ENCODE data around the gene MPPE1.
A peak's percentile ranks its signal among the peaks of the same experiment; 100 is the strongest.
"Not testable (repeated sequence)": the region's sequence is repeated elsewhere in the genome, so short reads cannot be mapped to it uniquely, and the experiment has no call there.

The MPPE1 gene

DNA sequence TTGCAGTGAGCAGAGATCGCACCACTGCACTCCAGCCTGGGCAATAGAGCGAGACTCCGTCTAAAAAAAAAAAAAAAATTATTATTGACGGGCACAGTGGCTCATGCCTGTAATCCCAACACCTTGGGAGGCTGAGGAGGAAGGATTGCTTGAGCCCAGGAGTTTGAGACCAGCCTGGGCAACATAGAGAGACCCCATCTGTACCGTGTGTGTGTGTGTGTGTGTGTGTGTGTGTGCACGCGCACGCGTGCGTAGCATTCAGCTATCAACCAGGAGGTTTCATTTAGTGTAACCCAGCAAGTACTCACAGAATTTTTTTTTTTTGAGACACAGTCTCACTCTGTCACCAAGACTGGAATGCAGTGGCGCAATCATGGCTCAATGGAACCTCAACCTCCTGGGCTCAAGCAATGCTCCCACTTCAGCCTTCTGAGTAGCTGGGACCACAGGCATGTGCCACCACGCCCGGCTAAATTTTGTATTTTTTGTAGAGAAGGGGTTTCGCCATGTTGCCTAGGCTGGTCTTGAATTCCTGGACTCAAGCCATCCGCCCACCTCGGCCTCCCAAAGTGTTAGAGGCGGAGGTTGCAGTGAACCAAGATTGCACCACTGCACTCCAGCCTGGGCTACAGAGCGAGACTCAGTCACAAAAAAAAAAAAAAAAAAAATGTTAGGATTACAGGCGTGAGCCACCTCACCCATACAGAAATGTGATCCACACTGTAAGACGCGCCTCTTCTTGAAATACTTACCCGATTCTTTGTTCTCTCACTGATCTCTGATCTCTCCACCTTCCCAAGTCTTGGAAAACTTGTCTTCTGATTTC lies 37.9 kb upstream of the MPPE1 start:
- H3K27me3 ChIP-seq (ENCODE audit: control insufficient read depth, insufficient read depth, low read length); H3K9me3 ChIP-seq (ENCODE audit: control insufficient read depth, low read depth, low read length); H3K27ac ChIP-seq (ENCODE audit: low read length); H3K36me3 ChIP-seq (ENCODE audit: control insufficient read depth, low read depth, low read length); H3K9ac ChIP-seq (ENCODE audit: low read length): not testable (repeated sequence)
- H3K4me1 ChIP-seq (ENCODE audit: control insufficient read depth, low read depth, low read length): peaks cover 12% of the 10 kb centered on the region
- H3K4me3 ChIP-seq (ENCODE audit: low read length): peak overlapping the region; percentile 82

GRCh38 chr18:11944786-11945185 lies 36.7 kb upstream of the MPPE1 start:
- Histone ChIP-seq H3K4me3 (ENCODE audit: low read length) (no peak overlapping the region), H3K27ac (ENCODE audit: low read length) (no peak overlapping the region), H3K27me3 (ENCODE audit: control insufficient read depth, insufficient read depth, low read length) (no peaks in the 10 kb centered on the region), H3K9ac (ENCODE audit: low read length) (no peak overlapping the region), H3K36me3 (ENCODE audit: control insufficient read depth, low read depth, low read length) (no peaks in the 10 kb centered on the region), H3K9me3 (ENCODE audit: control insufficient read depth, low read depth, low read length) (no peaks in the 10 kb centered on the region), H3K4me1 (ENCODE audit: control insufficient read depth, low read depth, low read length) (peaks cover 12% of the 10 kb centered on the region)

DNA sequence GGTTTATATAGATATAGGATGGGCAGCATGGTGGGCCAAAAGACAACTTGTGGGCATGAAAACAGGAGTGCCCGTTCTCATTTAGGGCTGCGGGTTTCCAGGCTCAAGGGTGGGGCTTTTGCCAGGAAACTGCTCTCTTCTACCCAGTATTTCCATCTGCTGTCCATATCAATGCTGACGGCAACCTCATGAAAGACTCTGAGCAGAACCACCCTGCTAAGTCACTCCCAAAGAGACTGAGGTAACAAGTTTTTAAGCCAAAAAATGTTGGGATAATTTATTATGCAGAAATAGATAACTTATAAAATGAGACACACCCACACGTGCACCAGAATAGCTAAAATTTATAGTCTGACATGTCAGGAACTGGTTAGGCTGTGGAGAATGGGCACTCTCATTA lies 36.1 kb upstream of the MPPE1 start:
- H3K9ac ChIP-seq (ENCODE audit: low read length): no peak overlapping the region
- no peaks in the 10 kb centered on the region for H3K27me3 ChIP-seq (ENCODE audit: control insufficient read depth, insufficient read depth, low read length)
- no peaks in the 10 kb centered on the region for H3K9me3 ChIP-seq (ENCODE audit: control insufficient read depth, low read depth, low read length)
- H3K27ac ChIP-seq (ENCODE audit: low read length): no peak overlapping the region
- no peak overlapping the region for H3K4me3 ChIP-seq (ENCODE audit: low read length)
- no peaks in the 10 kb centered on the region for H3K36me3 ChIP-seq (ENCODE audit: control insufficient read depth, low read depth, low read length)
- H3K4me1 ChIP-seq (ENCODE audit: control insufficient read depth, low read depth, low read length): peaks cover 12% of the 10 kb centered on the region

- no peak overlapping the region for H3K27ac ChIP-seq (ENCODE audit: low read length)
- no peaks in the 10 kb centered on the region for H3K36me3 ChIP-seq (ENCODE audit: control insufficient read depth, low read depth, low read length)
- H3K9ac ChIP-seq (ENCODE audit: low read length): no peak overlapping the region
- no peaks in the 10 kb centered on the region for H3K9me3 ChIP-seq (ENCODE audit: control insufficient read depth, low read depth, low read length)
- peaks cover 12% of the 10 kb centered on the region for H3K4me1 ChIP-seq (ENCODE audit: control insufficient read depth, low read depth, low read length)
- H3K4me3 ChIP-seq (ENCODE audit: low read length): no peak overlapping the region
- no peaks in the 10 kb centered on the region for H3K27me3 ChIP-seq (ENCODE audit: control insufficient read depth, insufficient read depth, low read length)
Measured at GRCh38 chr18:11943551-11943950, 35.4 kb upstream of the MPPE1 start.

- Histone ChIP-seq H3K4me1 (ENCODE audit: control insufficient read depth, low read depth, low read length) (no peaks in the 10 kb centered on the region), H3K4me3 (ENCODE audit: low read length) (no peak overlapping the region), H3K27ac (ENCODE audit: low read length) (no peak overlapping the region), H3K27me3 (ENCODE audit: control insufficient read depth, insufficient read depth, low read length) (no peaks in the 10 kb centered on the region), H3K36me3 (ENCODE audit: control insufficient read depth, low read depth, low read length) (no peaks in the 10 kb centered on the region), H3K9ac (ENCODE audit: low read length) (no peak overlapping the region), H3K9me3 (ENCODE audit: control insufficient read depth, low read depth, low read length) (no peaks in the 10 kb centered on the region)
Measured at GRCh38 chr18:11940956-11941355, 32.8 kb upstream of the MPPE1 start.

DNA sequence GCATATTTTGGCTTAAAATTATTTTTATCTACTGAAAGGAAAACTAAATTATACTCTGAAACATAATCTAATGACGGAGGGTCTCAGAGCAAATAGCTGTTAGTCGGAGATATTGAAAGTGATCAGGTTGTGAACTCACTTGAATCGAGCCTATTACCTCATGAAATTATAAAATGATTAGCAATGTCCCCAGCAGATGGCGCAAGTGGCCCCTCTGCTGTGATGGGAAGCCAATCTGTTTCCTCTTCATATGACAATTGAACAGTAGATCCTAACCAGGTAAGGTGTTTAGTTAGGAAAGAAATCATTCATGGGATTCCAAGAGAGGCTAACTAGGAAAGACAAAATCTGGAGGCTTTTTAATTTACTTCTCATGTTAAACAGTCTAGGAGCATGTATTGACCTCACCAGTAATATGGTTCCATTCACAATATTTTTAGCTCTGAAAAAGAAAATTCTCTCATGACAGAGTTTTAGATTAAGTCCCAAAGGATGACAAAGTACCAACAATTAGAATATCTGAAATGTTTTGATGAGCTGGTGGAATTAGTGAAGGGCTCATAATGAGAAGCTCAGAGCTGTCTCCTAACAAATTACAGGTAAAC lies 29.9 kb upstream of the MPPE1 start:
- Histone ChIP-seq H3K36me3 (ENCODE audit: control insufficient read depth, low read depth, low read length) (no peaks in the 10 kb centered on the region), H3K9ac (ENCODE audit: low read length) (no peak overlapping the region), H3K9me3 (ENCODE audit: control insufficient read depth, low read depth, low read length) (no peaks in the 10 kb centered on the region), H3K4me3 (ENCODE audit: low read length) (no peak overlapping the region), H3K27ac (ENCODE audit: low read length) (no peak overlapping the region), H3K4me1 (ENCODE audit: control insufficient read depth, low read depth, low read length) (no peaks in the 10 kb centered on the region), H3K27me3 (ENCODE audit: control insufficient read depth, insufficient read depth, low read length) (no peaks in the 10 kb centered on the region)

GRCh38 chr18:11932393-11932792 lies 24.3 kb upstream of the MPPE1 start:
- no peak overlapping the region for H3K9ac ChIP-seq (ENCODE audit: low read length)
- H3K4me3 ChIP-seq (ENCODE audit: low read length): no peak overlapping the region
- H3K27ac ChIP-seq (ENCODE audit: low read length): no peak overlapping the region
- no peaks in the 10 kb centered on the region for H3K9me3 ChIP-seq (ENCODE audit: control insufficient read depth, low read depth, low read length)
- H3K36me3 ChIP-seq (ENCODE audit: control insufficient read depth, low read depth, low read length): no peaks in the 10 kb centered on the region
- no peaks in the 10 kb centered on the region for H3K4me1 ChIP-seq (ENCODE audit: control insufficient read depth, low read depth, low read length)
- no peaks in the 10 kb centered on the region for H3K27me3 ChIP-seq (ENCODE audit: control insufficient read depth, insufficient read depth, low read length)

DNA sequence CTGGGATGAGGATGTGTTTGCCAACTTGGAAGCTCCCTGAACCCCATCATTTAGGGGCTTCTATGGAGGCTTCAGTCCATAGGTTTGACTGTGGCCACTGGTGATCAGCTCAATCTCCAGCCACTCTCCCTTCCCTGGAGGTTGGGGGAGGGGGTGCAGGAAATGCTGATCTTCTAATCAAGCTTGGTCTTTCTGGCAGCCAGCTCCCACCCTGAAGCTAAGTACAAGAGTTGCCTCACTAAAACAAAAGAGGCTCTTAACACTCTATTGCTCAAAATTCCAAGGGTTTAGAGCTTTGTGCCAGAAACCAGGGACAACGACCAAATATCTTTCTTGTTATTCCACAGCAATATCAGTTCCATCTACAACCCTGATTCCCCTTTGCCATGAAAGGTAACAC lies 19.4 kb upstream of the MPPE1 start:
- Histone ChIP-seq H3K27ac (ENCODE audit: low read length) (no peak overlapping the region), H3K27me3 (ENCODE audit: control insufficient read depth, insufficient read depth, low read length) (no peaks in the 10 kb centered on the region), H3K9me3 (ENCODE audit: control insufficient read depth, low read depth, low read length) (no peaks in the 10 kb centered on the region), H3K9ac (ENCODE audit: low read length) (no peak overlapping the region), H3K4me3 (ENCODE audit: low read length) (no peak overlapping the region), H3K36me3 (ENCODE audit: control insufficient read depth, low read depth, low read length) (no peaks in the 10 kb centered on the region), H3K4me1 (ENCODE audit: control insufficient read depth, low read depth, low read length) (no peaks in the 10 kb centered on the region)

- no peak overlapping the region for H3K9ac ChIP-seq (ENCODE audit: low read length)
- H3K4me1 ChIP-seq (ENCODE audit: control insufficient read depth, low read depth, low read length): no peaks in the 10 kb centered on the region
- no peaks in the 10 kb centered on the region for H3K27me3 ChIP-seq (ENCODE audit: control insufficient read depth, insufficient read depth, low read length)
- no peaks in the 10 kb centered on the region for H3K9me3 ChIP-seq (ENCODE audit: control insufficient read depth, low read depth, low read length)
- H3K4me3 ChIP-seq (ENCODE audit: low read length): no peak overlapping the region
- no peak overlapping the region for H3K27ac ChIP-seq (ENCODE audit: low read length)
- H3K36me3 ChIP-seq (ENCODE audit: control insufficient read depth, low read depth, low read length): no peaks in the 10 kb centered on the region
Measured at GRCh38 chr18:11925800-11926481, 17.8 kb upstream of the MPPE1 start.

- no peak overlapping the region for H3K27ac ChIP-seq (ENCODE audit: low read length)
- no peaks in the 10 kb centered on the region for H3K9me3 ChIP-seq (ENCODE audit: control insufficient read depth, low read depth, low read length)
- H3K4me1 ChIP-seq (ENCODE audit: control insufficient read depth, low read depth, low read length): no peaks in the 10 kb centered on the region
- no peaks in the 10 kb centered on the region for H3K27me3 ChIP-seq (ENCODE audit: control insufficient read depth, insufficient read depth, low read length)
- H3K9ac ChIP-seq (ENCODE audit: low read length): no peak overlapping the region
- H3K36me3 ChIP-seq (ENCODE audit: control insufficient read depth, low read depth, low read length): no peaks in the 10 kb centered on the region
- no peak overlapping the region for H3K4me3 ChIP-seq (ENCODE audit: low read length)
Measured at GRCh38 chr18:11923450-11923849, 15.3 kb upstream of the MPPE1 start.

GRCh38 chr18:11919522-11919921 lies 11.4 kb upstream of the MPPE1 start:
- H3K27me3 ChIP-seq (ENCODE audit: control insufficient read depth, insufficient read depth, low read length); H3K9ac ChIP-seq (ENCODE audit: low read length); H3K9me3 ChIP-seq (ENCODE audit: control insufficient read depth, low read depth, low read length); H3K4me3 ChIP-seq (ENCODE audit: low read length); H3K4me1 ChIP-seq (ENCODE audit: control insufficient read depth, low read depth, low read length); H3K27ac ChIP-seq (ENCODE audit: low read length); H3K36me3 ChIP-seq (ENCODE audit: control insufficient read depth, low read depth, low read length): not testable (repeated sequence)

Data from iPS-18a (cell line).